ENCODE results near the gene PDZK1.

PDZK1 gene

DNA sequence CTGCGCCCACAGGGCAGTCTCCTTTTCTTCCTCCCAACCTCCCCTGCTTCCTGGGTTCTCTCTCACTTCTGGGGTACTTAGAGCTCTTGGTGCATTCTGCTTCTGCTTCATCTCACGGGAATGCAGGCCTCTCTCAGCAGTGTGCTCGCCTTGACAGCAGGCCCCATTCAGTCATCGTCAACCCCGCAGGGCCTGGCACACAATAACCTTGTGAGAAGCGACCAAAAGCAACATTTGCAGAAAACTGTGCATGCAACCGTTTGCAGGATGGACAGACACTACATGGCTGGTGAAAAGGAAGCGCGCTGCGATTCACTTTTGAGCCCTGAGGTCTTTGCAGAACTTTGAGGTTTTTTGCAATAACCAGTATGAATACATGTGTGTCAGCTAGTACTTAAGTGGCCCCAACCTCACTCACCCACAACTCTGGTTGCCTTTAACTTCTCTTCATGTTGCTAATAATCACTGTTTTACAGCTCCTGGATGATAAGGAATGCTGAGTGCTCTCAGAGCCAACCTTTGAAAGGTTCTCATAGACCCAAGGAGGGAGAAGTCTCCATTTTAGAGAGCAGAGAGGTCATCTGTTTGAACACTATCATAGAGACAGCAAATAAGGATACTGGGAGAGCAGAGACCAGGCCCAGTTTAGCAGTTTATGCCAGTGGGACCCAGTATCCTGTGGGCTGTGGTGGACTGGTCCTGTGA, 9.6 kb upstream of the PDZK1 start:
- no peak overlapping the region for H3K4me2 ChIP-seq (ENCODE audit: low read length)
- H3K9me2 ChIP-seq (ENCODE audit: low read depth, low read length): no peaks in the 10 kb centered on the region
- no peaks in the 10 kb centered on the region for H3F3A ChIP-seq (ENCODE audit: insufficient read depth, low read length)
- H3K36me3 ChIP-seq (ENCODE audit: insufficient read depth, low read length): no peaks in the 10 kb centered on the region
- no peak overlapping the region for H2AFZ ChIP-seq (ENCODE audit: low read length)
- H3K79me2 ChIP-seq (ENCODE audit: insufficient read depth, low read length): no peaks in the 10 kb centered on the region
- no peaks in the 10 kb centered on the region for H4K20me1 ChIP-seq (ENCODE audit: insufficient read depth, low read length)
- H3K9me3 ChIP-seq (ENCODE audit: low read length): no peaks in the 10 kb centered on the region
- H3K9ac ChIP-seq (ENCODE audit: low read length): no peak overlapping the region
- H3K27ac ChIP-seq (ENCODE audit: low read depth, low read length, poor library complexity, severe bottlenecking): no peak overlapping the region
- peaks cover 8% of the 10 kb centered on the region for H3K4me1 ChIP-seq (ENCODE audit: insufficient read depth, low read length, severe bottlenecking)
- H3K4me3 ChIP-seq (ENCODE audit: low read depth, low read length, poor library complexity, severe bottlenecking): no peak overlapping the region
- no peaks in the 10 kb centered on the region for H3K27me3 ChIP-seq (ENCODE audit: insufficient read depth, low read length)
- TF ChIP-seq, protein P1, sequence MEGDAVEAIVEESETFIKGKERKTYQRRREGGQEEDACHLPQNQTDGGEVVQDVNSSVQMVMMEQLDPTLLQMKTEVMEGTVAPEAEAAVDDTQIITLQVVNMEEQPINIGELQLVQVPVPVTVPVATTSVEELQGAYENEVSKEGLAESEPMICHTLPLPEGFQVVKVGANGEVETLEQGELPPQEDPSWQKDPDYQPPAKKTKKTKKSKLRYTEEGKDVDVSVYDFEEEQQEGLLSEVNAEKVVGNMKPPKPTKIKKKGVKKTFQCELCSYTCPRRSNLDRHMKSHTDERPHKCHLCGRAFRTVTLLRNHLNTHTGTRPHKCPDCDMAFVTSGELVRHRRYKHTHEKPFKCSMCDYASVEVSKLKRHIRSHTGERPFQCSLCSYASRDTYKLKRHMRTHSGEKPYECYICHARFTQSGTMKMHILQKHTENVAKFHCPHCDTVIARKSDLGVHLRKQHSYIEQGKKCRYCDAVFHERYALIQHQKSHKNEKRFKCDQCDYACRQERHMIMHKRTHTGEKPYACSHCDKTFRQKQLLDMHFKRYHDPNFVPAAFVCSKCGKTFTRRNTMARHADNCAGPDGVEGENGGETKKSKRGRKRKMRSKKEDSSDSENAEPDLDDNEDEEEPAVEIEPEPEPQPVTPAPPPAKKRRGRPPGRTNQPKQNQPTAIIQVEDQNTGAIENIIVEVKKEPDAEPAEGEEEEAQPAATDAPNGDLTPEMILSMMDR (IDR thresholded peaks at IDR 0.05; ENCODE audit: low read length): no peak

DNA sequence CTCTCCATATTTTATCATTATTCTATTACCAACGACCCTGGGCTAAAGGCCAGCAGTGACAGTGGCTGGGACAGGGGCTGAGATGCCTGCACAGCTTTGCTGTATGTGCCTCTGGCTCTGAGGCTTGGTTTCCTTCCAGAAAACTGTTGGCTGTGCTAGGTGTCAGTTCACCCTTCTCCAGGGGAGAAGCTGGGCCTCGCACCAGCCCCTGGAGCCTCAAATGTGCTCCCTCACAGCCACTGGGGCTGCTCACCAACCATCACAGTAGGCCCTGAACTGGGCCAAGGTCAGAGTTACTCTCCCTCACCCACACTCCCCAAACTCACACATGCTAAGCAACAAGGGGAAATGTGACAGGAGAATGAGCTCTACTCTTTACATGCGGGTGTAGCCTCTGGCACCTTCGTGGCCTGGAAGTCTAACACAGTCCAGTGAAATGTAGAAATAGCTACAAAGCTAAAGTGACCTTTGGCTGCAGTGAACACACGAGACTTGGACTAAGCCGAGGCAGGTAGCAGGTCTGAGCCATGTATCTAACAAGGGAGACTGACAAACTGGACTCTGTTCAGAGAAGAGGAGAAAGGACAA, 7.5 kb upstream of the PDZK1 start:
- Histone ChIP-seq H4K20me1 (ENCODE audit: insufficient read depth, low read length) (no peaks in the 10 kb centered on the region), H3K4me3 (ENCODE audit: low read depth, low read length, poor library complexity, severe bottlenecking) (no peak overlapping the region), H2AFZ (ENCODE audit: low read length) (no peak overlapping the region), H3K9me3 (ENCODE audit: low read length) (no peaks in the 10 kb centered on the region), H3F3A (ENCODE audit: insufficient read depth, low read length) (no peaks in the 10 kb centered on the region), H3K9ac (ENCODE audit: low read length) (no peak overlapping the region), H3K9me2 (ENCODE audit: low read depth, low read length) (no peaks in the 10 kb centered on the region), H3K79me2 (ENCODE audit: insufficient read depth, low read length) (no peaks in the 10 kb centered on the region), H3K27ac (ENCODE audit: low read depth, low read length, poor library complexity, severe bottlenecking) (no peak overlapping the region), H3K27me3 (ENCODE audit: insufficient read depth, low read length) (no peaks in the 10 kb centered on the region), H3K4me1 (ENCODE audit: insufficient read depth, low read length, severe bottlenecking) (no peaks in the 10 kb centered on the region), H3K36me3 (ENCODE audit: insufficient read depth, low read length) (no peaks in the 10 kb centered on the region), H3K4me2 (ENCODE audit: low read length) (no peak overlapping the region)
- TF ChIP-seq EZH2 (IDR thresholded peaks at IDR 0.05; ENCODE audit: borderline replicate concordance, low read length): no peak
- TF ChIP-seq, protein P1 (IDR thresholded peaks at IDR 0.05; ENCODE audit: low read length): no peak

DNA sequence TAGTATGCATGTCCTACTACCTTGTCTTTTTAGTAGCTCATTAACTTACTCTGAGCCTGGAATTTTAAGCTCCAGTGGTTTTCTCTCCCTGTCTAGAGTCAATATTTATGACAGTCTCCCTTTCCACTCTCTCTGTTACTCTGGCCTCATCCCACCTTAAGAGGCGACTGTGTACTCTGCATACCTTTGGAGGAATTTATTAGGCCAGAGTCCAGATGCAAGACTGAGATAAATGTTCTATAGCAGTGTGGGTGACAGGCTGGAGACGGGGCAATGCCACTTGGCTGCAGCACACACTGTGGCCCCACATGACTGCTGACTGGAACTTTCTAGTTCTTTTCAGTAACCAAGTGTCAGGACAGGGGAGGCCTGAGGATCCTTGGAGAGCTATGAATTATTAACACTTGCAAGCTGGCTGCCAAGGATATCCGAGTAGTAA, 4.1 kb upstream of the PDZK1 start:
- no peak overlapping the region for H3K4me3 ChIP-seq (ENCODE audit: low read depth, low read length, poor library complexity, severe bottlenecking)
- H3K9me2 ChIP-seq (ENCODE audit: low read depth, low read length): no peaks in the 10 kb centered on the region
- H4K20me1 ChIP-seq (ENCODE audit: insufficient read depth, low read length): no peaks in the 10 kb centered on the region
- no peaks in the 10 kb centered on the region for H3F3A ChIP-seq (ENCODE audit: insufficient read depth, low read length)
- H3K79me2 ChIP-seq (ENCODE audit: insufficient read depth, low read length): no peaks in the 10 kb centered on the region
- H2AFZ ChIP-seq (ENCODE audit: low read length): no peak overlapping the region
- no peaks in the 10 kb centered on the region for H3K9me3 ChIP-seq (ENCODE audit: low read length)
- H3K27me3 ChIP-seq (ENCODE audit: insufficient read depth, low read length): no peaks in the 10 kb centered on the region
- no peaks in the 10 kb centered on the region for H3K36me3 ChIP-seq (ENCODE audit: insufficient read depth, low read length)
- no peak overlapping the region for H3K4me2 ChIP-seq (ENCODE audit: low read length)
- H3K4me1 ChIP-seq (ENCODE audit: insufficient read depth, low read length, severe bottlenecking): no peaks in the 10 kb centered on the region
- no peak overlapping the region for H3K9ac ChIP-seq (ENCODE audit: low read length)
- no peak for TF ChIP-seq EZH2 (IDR thresholded peaks at IDR 0.05; ENCODE audit: borderline replicate concordance, low read length)
- TF ChIP-seq, protein P1 (IDR thresholded peaks at IDR 0.05; ENCODE audit: low read length): no peak
- H3K27ac ChIP-seq (ENCODE audit: low read depth, low read length, poor library complexity, severe bottlenecking): no peak overlapping the region

Measured in OCI-LY1 (cell line).